Upper lobe of left lung (tissue), 6 donors: ENCODE data around the gene MRPS16. TPM values are rescaled to one million over a fixed set of nuclear protein-coding genes. Genes with fewer than 3 reads are reported as not detected.

Source experiments
- ATAC-seq, 2 donors: fragments of 200-7000 bp; cut with Tn5 transposase; one replicate each; pipeline ENCODE4 v1.9.1; 2022; ENCODE audit warnings: mild to moderate bottlenecking in 2 of 2, moderate library complexity in 2 of 2; ENCODE audit not compliant: low FRiP score in 2 of 2
- DNase-seq, 2 donors: peaks; one replicate each; pipeline ENCODE4 v3.0.0-alpha.2; 2019 to 2020
- H3K27ac ChIP-seq, 4 donors: fragments of 200-600 bp; sonication (generic); one replicate each; pipeline ENCODE4 v1.5.1; 2016 to 2019
- H3K27me3 ChIP-seq, 4 donors: fragments of 200-600 bp; sonication (generic); one replicate each; pipeline ENCODE4 v1.5.1; 2017 to 2019
- H3K36me3 ChIP-seq, 4 donors: fragments of 200-600 bp; sonication (generic); one replicate each; pipeline ENCODE4 v1.5.1; 2016 to 2019
- H3K4me1 ChIP-seq, 4 donors: fragments of 200-600 bp; sonication (generic); one replicate each; pipeline ENCODE4 v1.5.1; 2018 to 2019
- H3K4me3 ChIP-seq, 4 donors: fragments of 200-600 bp; sonication (generic); one replicate each; pipeline ENCODE4 v1.5.1; 2017 to 2019; ENCODE audit warnings: mild to moderate bottlenecking in 2 of 4, moderate library complexity in 1 of 4
- H3K9me3 ChIP-seq, 4 donors: fragments of 200-600 bp; sonication (generic); one replicate each; pipeline ENCODE4 v1.5.1; 2018 to 2019
- CTCF ChIP-seq, 6 experiments: fragments of 450-650 bp in 4 of 6; fragments of 200-600 bp in 2 of 6; sonication (generic) in 2 of 6; IDR thresholded peaks; one replicate each; pipeline ENCODE4 v1.5.1; 2016 to 2019; ENCODE audit warnings: antibody characterized with exemption in 6 of 6
- EP300 ChIP-seq, 4 donors: sonication (generic); formaldehyde crosslinking; IDR thresholded peaks; one replicate each; pipeline ENCODE4 v1.5.1; 2017; ENCODE audit warnings: antibody characterized with exemption in 4 of 4, control low read depth in 2 of 4
- POLR2A ChIP-seq, 4 donors: fragments of 450-650 bp; IDR thresholded peaks; one replicate each; pipeline ENCODE4 v1.5.1; 2016 to 2017; ENCODE audit warnings: antibody characterized with exemption in 4 of 4, mild to moderate bottlenecking in 2 of 4
- POLR2AphosphoS5 ChIP-seq, 2 donors: sonication (generic); formaldehyde crosslinking; IDR thresholded peaks; one replicate each; pipeline ENCODE4 v1.5.1; 2017; ENCODE audit warnings: antibody characterized with exemption in 2 of 2
- WGBS, 2 donors: methylation state at CpG; one replicate each; pipeline ENCODE4 v1.1.5; 2017 to 2018; 5-methylcytosine and 5-hydroxymethylcytosine counted together
- total RNA-seq, 6 donors: library from RNA; depleted of rRNA in 4 of 6; stranded (reverse); fragments of >200 nt in 4 of 6; gene quantifications; one replicate each; pipeline versions ENCODE4 v1.1.0 to v1.2.1, GENCODE V29; 2016 to 2021
- donor health status: DM: no; HTN: no; CAD: no; lungs with moderate emphysema.
- donor health status: DM: no; HTN: yes; CAD: no; lungs with severe emphysema.

The MRPS16 gene
- total RNA-seq, 6 donors from 2014 or later, result 26.2 to 66.2 (median 36.4) TPM

DNA sequence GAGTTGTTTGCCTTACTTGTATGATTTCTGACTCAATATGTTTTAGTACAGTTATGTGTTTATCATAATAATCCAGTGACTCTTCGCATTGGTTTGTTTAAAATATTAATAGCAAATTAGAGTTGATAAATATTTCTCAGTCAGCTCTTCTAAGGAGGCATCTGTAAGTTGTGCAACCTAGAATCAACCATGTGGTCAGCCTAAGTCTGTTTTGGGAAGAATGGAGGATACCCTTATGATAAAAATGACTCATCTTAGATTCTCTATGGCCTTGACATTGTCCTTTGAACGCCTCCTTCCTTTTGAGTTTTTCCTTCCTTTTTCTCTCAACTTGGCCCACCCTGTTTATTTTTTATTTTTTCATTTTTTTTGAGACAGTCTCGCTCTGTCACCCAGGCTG lies 24.2 kb downstream of the MRPS16 start:
- Histone ChIP-seq H3K27me3 (no peaks in the 10 kb centered on the region), H3K4me1 (peaks cover 0 to 3% (median 0%) of the 10 kb centered on the region in 4 donors), H3K4me3 (no peak overlapping the region), H3K27ac (no peak overlapping the region), H3K9me3 (no peaks in the 10 kb centered on the region), H3K36me3 (peaks cover 0 to 29% (median 1%) of the 10 kb centered on the region in 4 donors)
- TF ChIP-seq POLR2AphosphoS5 (IDR thresholded peaks at IDR 0.05), result no peak
- TF ChIP-seq CTCF (IDR thresholded peaks at IDR 0.05), result no peak
- no peak for TF ChIP-seq EP300 (IDR thresholded peaks at IDR 0.05)
- TF ChIP-seq POLR2A (IDR thresholded peaks at IDR 0.05), result no peak
- no peak for ATAC-seq
- WGBS, 2 donors, result 85 to 86% methylated on average over 3 of the region's 3 CpGs
- no peak for DNase-seq

DNA sequence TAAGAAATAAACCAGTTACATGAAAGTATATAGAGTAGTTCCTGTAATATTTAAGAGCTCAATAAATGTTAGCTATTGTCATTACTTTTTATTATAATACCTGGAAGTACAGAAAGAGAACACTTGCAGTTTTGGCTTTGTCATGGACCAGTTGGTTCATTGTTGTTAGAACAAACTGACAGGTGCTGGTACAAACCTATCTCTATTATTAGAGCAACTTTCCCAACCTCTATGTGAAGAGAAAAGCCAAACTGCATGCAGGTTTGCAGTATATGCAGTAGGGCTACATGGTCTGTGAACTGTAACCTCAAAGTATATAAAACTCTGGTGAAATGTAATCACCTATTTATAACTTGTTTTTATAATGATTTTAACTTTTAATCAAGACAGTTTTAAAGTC lies 25.8 kb downstream of the MRPS16 start:
- Histone ChIP-seq H3K36me3 (peaks cover 0 to 17% (median 1%) of the 10 kb centered on the region in 4 donors), H3K27ac (no peak overlapping the region), H3K4me1 (peaks cover 0 to 3% (median 0%) of the 10 kb centered on the region in 4 donors), H3K9me3 (no peaks in the 10 kb centered on the region), H3K4me3 (no peak overlapping the region), H3K27me3 (no peaks in the 10 kb centered on the region)
- no peak for TF ChIP-seq POLR2A (IDR thresholded peaks at IDR 0.05)
- TF ChIP-seq CTCF (IDR thresholded peaks at IDR 0.05), result no peak
- TF ChIP-seq EP300 (IDR thresholded peaks at IDR 0.05), result no peak
- TF ChIP-seq POLR2AphosphoS5 (IDR thresholded peaks at IDR 0.05), result no peak
- DNase-seq, result no peak
- ATAC-seq, result no peak

- TF ChIP-seq CTCF (IDR thresholded peaks at IDR 0.05) (no peak), POLR2AphosphoS5 (IDR thresholded peaks at IDR 0.05) (no peak), EP300 (IDR thresholded peaks at IDR 0.05) (no peak), POLR2A (IDR thresholded peaks at IDR 0.05) (no peak)
- ATAC-seq, result no peak
Observed at GRCh38 chr10:73225518-73225917, 26.9 kb downstream of the MRPS16 start.

DNA sequence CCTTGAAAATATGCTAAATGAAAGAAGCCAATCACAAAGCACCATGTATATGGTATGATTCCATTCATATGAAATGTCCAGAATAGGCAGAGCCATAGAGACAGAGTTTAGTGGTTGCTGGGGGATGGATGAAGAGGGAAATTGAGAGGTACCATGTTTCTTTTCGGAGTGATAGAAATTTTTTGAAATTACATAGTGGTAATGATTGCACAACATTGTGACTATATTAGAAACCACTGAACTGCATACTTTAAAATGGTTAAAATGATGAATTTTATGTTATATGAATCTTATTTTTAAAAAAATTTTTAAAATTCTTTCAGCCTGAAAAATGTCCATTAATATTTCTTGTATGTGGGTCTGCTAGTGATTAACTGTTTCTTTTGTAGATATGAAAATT lies 31.5 kb downstream of the MRPS16 start:
- Histone ChIP-seq H3K4me3 (no peak overlapping the region), H3K36me3 (peaks cover 0 to 25% (median 10%) of the 10 kb centered on the region in 4 donors), H3K27me3 (no peaks in the 10 kb centered on the region), H3K9me3 (no peaks in the 10 kb centered on the region), H3K27ac (no peak overlapping the region), H3K4me1 (no peaks in the 10 kb centered on the region)
- ATAC-seq (no peak), DNase-seq (no peak)
- TF ChIP-seq EP300 (IDR thresholded peaks at IDR 0.05), result no peak
- TF ChIP-seq CTCF (IDR thresholded peaks at IDR 0.05), result no peak
- TF ChIP-seq POLR2A (IDR thresholded peaks at IDR 0.05), result no peak
- no peak for TF ChIP-seq POLR2AphosphoS5 (IDR thresholded peaks at IDR 0.05)
- 86 to 89% methylated on average over 1 of the region's 1 CpG for WGBS, 2 donors

More at GRCh38 chr10:73225518-73225917, 26.9 kb downstream of the MRPS16 start:
- Histone ChIP-seq H3K36me3 (peaks cover 0 to 10% (median 1%) of the 10 kb centered on the region in 4 donors), H3K27ac (no peak overlapping the region), H3K4me3 (no peak overlapping the region), H3K9me3 (no peaks in the 10 kb centered on the region), H3K27me3 (no peaks in the 10 kb centered on the region), H3K4me1 (peaks cover 0 to 3% (median 0%) of the 10 kb centered on the region in 4 donors)
- DNase-seq, result no peak

GRCh38 chr10:73219384-73219783 lies 33.1 kb downstream of the MRPS16 start:
- H3K4me1 ChIP-seq, result no peaks in the 10 kb centered on the region
- no peak for DNase-seq
- H3K27me3 ChIP-seq, result no peaks in the 10 kb centered on the region
- no peak overlapping the region for H3K4me3 ChIP-seq
- no peak for TF ChIP-seq POLR2A (IDR thresholded peaks at IDR 0.05)
- TF ChIP-seq EP300 (IDR thresholded peaks at IDR 0.05), result no peak
- no peak for TF ChIP-seq CTCF (IDR thresholded peaks at IDR 0.05)
- no peak for TF ChIP-seq POLR2AphosphoS5 (IDR thresholded peaks at IDR 0.05)
- H3K27ac ChIP-seq, result no peak overlapping the region
- H3K36me3 ChIP-seq, result peaks cover 0 to 25% (median 10%) of the 10 kb centered on the region in 4 donors
- no peak for ATAC-seq
- no peaks in the 10 kb centered on the region for H3K9me3 ChIP-seq
